Pericardium fibroblast (primary cell): ENCODE results near the gene UNKL. TPM values are rescaled to one million over a fixed set of nuclear protein-coding genes. Genes with fewer than 3 reads are reported as not detected.

ENCODE experiments used
- total RNA-seq: library from RNA; depleted of rRNA; stranded (reverse); fragments of >200 nt; gene quantifications from 2 replicates; pipeline ENCODE4 v1.2.3, GENCODE V29; 2015

Gene UNKL
- total RNA-seq, result 8.8 and 14.0 TPM in 2 replicates

GRCh38 chr16:1414532-1415260 is at the start of gene UNKL:
Gene UNKL, minus strand, starts transcription at chr16:1414704. Its CDS starts 13 bp downstream, at chr16:1414691.

GRCh38 chr16:1443980-1444729 is 29.7 kb upstream of the UNKL start, which contains the start of gene CCDC154:
Gene CCDC154, minus strand, starts transcription at chr16:1444556. Its CDS starts 234 bp downstream, at chr16:1444322.

GRCh38 chr16:1430759-1431496 is 16.4 kb upstream of the UNKL start, which contains the start of gene PERCC1:
Gene PERCC1, plus strand, starts transcription at chr16:1431078. Its CDS starts 1,516 bp downstream, at chr16:1432594.

GRCh38 chr16:1351582-1352362 is 62.7 kb downstream of the UNKL start, which contains the start of the genes GNPTG and TSR3:
Gene GNPTG, plus strand, starts transcription at chr16:1351931. Its CDS starts 35 bp downstream, at chr16:1351966.
Gene TSR3, minus strand, starts transcription at chr16:1351878. Its CDS starts 74 bp downstream, at chr16:1351804.

GRCh38 chr16:1333149-1333812 is 81.2 kb downstream of the UNKL start, which contains the start of gene BAIAP3:
Gene BAIAP3, plus strand, starts transcription at chr16:1333645. Its CDS starts 4,905 bp downstream, at chr16:1338550.

Other genes with a start within 250 kb of the UNKL start
- gene TPSG1, start 189.4 kb downstream of the UNKL start, total RNA-seq, result not detected in 2 replicates
- gene TPSB2, start 184.5 kb downstream of the UNKL start, total RNA-seq, result not detected in 2 replicates
- not detected in 2 replicates for gene TPSAB1, start 174.0 kb downstream of the UNKL start, total RNA-seq
- gene TPSD1, start 158.6 kb downstream of the UNKL start, total RNA-seq, result not detected in 2 replicates
- 34.5 and 67.3 TPM in 2 replicates for gene UBE2I, start 105.1 kb downstream of the UNKL start, total RNA-seq
- 0.09 and 0.12 TPM in 2 replicates for gene BAIAP3, start 81.1 kb downstream of the UNKL start, total RNA-seq
- gene TSR3, start 62.8 kb downstream of the UNKL start, total RNA-seq, result 77.6 and 105 TPM in 2 replicates
- gene GNPTG, start 62.8 kb downstream of the UNKL start, total RNA-seq, result 43.7 and 70.5 TPM in 2 replicates
- gene UQCC4, start 6.0 kb upstream of the UNKL start, total RNA-seq, result 12.9 and 22.3 TPM in 2 replicates
- gene PERCC1, start 16.4 kb upstream of the UNKL start, total RNA-seq, result not detected in 2 replicates
- gene CCDC154, start 29.9 kb upstream of the UNKL start, total RNA-seq, result 0.26 and 0.58 TPM in 2 replicates
- gene CLCN7, start 60.3 kb upstream of the UNKL start, total RNA-seq, result 64.2 and 80.8 TPM in 2 replicates
- 1.9 TPM in 1 of 2 replicates, not detected in the other for gene PTX4, start 74.2 kb upstream of the UNKL start, total RNA-seq
- gene TELO2, start 78.7 kb upstream of the UNKL start, total RNA-seq, result 14.7 and 19.1 TPM in 2 replicates
- gene TMEM204, start 119.0 kb upstream of the UNKL start, total RNA-seq, result 18.1 and 32.6 TPM in 2 replicates
- gene IFT140, start 197.4 kb upstream of the UNKL start, total RNA-seq, result 14.0 and 18.4 TPM in 2 replicates
- gene CRAMP1, start 197.7 kb upstream of the UNKL start, total RNA-seq, result 7.0 and 7.2 TPM in 2 replicates